Loucy (cell line): Measurements from ENCODE around the gene GNPAT.

Experiments used
- H2AFZ ChIP-seq: fragments of 200-600 bp; sonication (generic); 2 replicates; pipeline ENCODE4 v1.6.0; 2016; ENCODE audit warnings: antibody characterized with exemption, mild to moderate bottlenecking, low read length, moderate library complexity
- H3F3A ChIP-seq: fragments of 200-600 bp; 2 replicates; pipeline ENCODE4 v1.6.0; 2016; ENCODE audit warnings: antibody characterized with exemption, low read depth, mild to moderate bottlenecking
- H3K27me3 ChIP-seq: fragments of 200-600 bp; sonication (generic); 2 replicates; pipeline ENCODE4 v1.6.1; 2014; ENCODE audit warnings: low read length, mild to moderate bottlenecking; ENCODE audit not compliant: insufficient read depth, poor library complexity, severe bottlenecking
- H3K36me3 ChIP-seq: fragments of 200-600 bp; sonication (generic); 2 replicates; pipeline ENCODE4 v1.6.1; 2016; ENCODE audit warnings: low read length; ENCODE audit not compliant: insufficient read depth
- H3K4me1 ChIP-seq: fragments of 200-600 bp; sonication (generic); 2 replicates; pipeline ENCODE4 v1.5.1; 2014; ENCODE audit warnings: low read length, mild to moderate bottlenecking; ENCODE audit not compliant: insufficient read depth, poor library complexity, severe bottlenecking
- H3K4me2 ChIP-seq: fragments of 200-600 bp; sonication (generic); 2 replicates; pipeline ENCODE4 v1.6.0; 2014; ENCODE audit warnings: antibody characterized with exemption, low read length, low read depth, mild to moderate bottlenecking; ENCODE audit not compliant: poor library complexity, severe bottlenecking
- H3K4me3 ChIP-seq: fragments of 200-600 bp; sonication (generic); 2 replicates; pipeline ENCODE4 v1.5.1; 2014; ENCODE audit warnings: low read length, mild to moderate bottlenecking, mixed read lengths; ENCODE audit not compliant: poor library complexity, severe bottlenecking
- H3K79me2 ChIP-seq: fragments of 200-600 bp; sonication (generic); 2 replicates; pipeline ENCODE4 v1.6.1; 2014; ENCODE audit warnings: low read length; ENCODE audit not compliant: insufficient read depth
- H3K9ac ChIP-seq: fragments of 200-600 bp; sonication (generic); 2 replicates; pipeline ENCODE4 v1.6.0; 2014; ENCODE audit warnings: mild to moderate bottlenecking, low read depth, low read length, moderate library complexity; ENCODE audit not compliant: poor library complexity, severe bottlenecking
- H3K9me2 ChIP-seq: fragments of 200-600 bp; sonication (generic); replicated peaks from 2 replicates; pipeline ENCODE4 v1.6.1; 2016; ENCODE audit warnings: low read depth, low read length, mixed read lengths
- H3K9me3 ChIP-seq: fragments of 200-600 bp; sonication (generic); 2 replicates; pipeline ENCODE4 v1.6.1; 2014; ENCODE audit warnings: mild to moderate bottlenecking, antibody characterized with exemption, low read length, low read depth; ENCODE audit not compliant: insufficient read depth
- H4K20me1 ChIP-seq: fragments of 200-600 bp; sonication (generic); 2 replicates; pipeline ENCODE4 v1.6.0; 2014; ENCODE audit warnings: antibody characterized with exemption, low read length, mild to moderate bottlenecking; ENCODE audit not compliant: insufficient read depth, poor library complexity, severe bottlenecking
- CTCF ChIP-seq: fragments of 200-600 bp; sonication (generic); conservative IDR thresholded peaks from 2 replicates; pipeline ENCODE4 v1.5.1; 2014; ENCODE audit warnings: mild to moderate bottlenecking, antibody characterized with exemption, low read length
- EZH2phosphoT487 ChIP-seq: fragments of 200-600 bp; IDR thresholded peaks from 2 replicates; pipeline ENCODE4 v1.6.1; 2018; ENCODE audit warnings: antibody characterized with exemption, mild to moderate bottlenecking, moderate library complexity, borderline replicate concordance

GNPAT gene

GRCh38 chr1:231265379-231265778 lies 24.4 kb downstream of the GNPAT start:
- no peaks in the 10 kb centered on the region for H3K4me1 ChIP-seq
- H4K20me1 ChIP-seq = no peaks in the 10 kb centered on the region
- H3K79me2 ChIP-seq = no peaks in the 10 kb centered on the region
- H3K4me3 ChIP-seq = no peak overlapping the region
- no peaks in the 10 kb centered on the region for H3K9me2 ChIP-seq
- H3K27me3 ChIP-seq = no peaks in the 10 kb centered on the region
- no peak overlapping the region for H3K9ac ChIP-seq
- H3K4me2 ChIP-seq = no peak overlapping the region
- H3K9me3 ChIP-seq = no peaks in the 10 kb centered on the region
- no peaks in the 10 kb centered on the region for H3F3A ChIP-seq
- peaks cover 67% of the 10 kb centered on the region; the same call in 1 of the 2 replicates for H3K36me3 ChIP-seq
- H2AFZ ChIP-seq = no peak overlapping the region
- TF ChIP-seq EZH2phosphoT487 = no peak
- no peak for TF ChIP-seq CTCF

- H2AFZ ChIP-seq = no peak overlapping the region
- no peaks in the 10 kb centered on the region for H3K4me1 ChIP-seq
- H3K9me3 ChIP-seq = no peaks in the 10 kb centered on the region
- H3K79me2 ChIP-seq = no peaks in the 10 kb centered on the region
- no peaks in the 10 kb centered on the region for H4K20me1 ChIP-seq
- H3K4me2 ChIP-seq = no peak overlapping the region
- no peaks in the 10 kb centered on the region for H3K9me2 ChIP-seq
- H3K36me3 ChIP-seq = peaks cover 59% of the 10 kb centered on the region; the same call in 1 of the 2 replicates
- H3K4me3 ChIP-seq = no peak overlapping the region
- H3F3A ChIP-seq = no peaks in the 10 kb centered on the region
- H3K27me3 ChIP-seq = no peaks in the 10 kb centered on the region
- TF ChIP-seq EZH2phosphoT487 (no peak), CTCF (no peak)
- no peak overlapping the region for H3K9ac ChIP-seq
Measured at GRCh38 chr1:231266811-231267322, 25.9 kb downstream of the GNPAT start.

GRCh38 chr1:231272173-231272572 lies 31.2 kb downstream of the GNPAT start:
- Histone ChIP-seq H3K27me3 (no peaks in the 10 kb centered on the region), H3K79me2 (no peaks in the 10 kb centered on the region), H3F3A (no peaks in the 10 kb centered on the region), H2AFZ (no peak overlapping the region), H3K4me2 (no peak overlapping the region), H3K36me3 (peaks cover 21% of the 10 kb centered on the region; the same call in 1 of the 2 replicates), H3K9me2 (no peaks in the 10 kb centered on the region), H3K9ac (no peak overlapping the region), H3K4me3 (no peak overlapping the region), H4K20me1 (no peaks in the 10 kb centered on the region), H3K9me3 (no peaks in the 10 kb centered on the region), H3K4me1 (no peaks in the 10 kb centered on the region)
- no peak for TF ChIP-seq CTCF
- TF ChIP-seq EZH2phosphoT487 = no peak
